H1 (cell line): ENCODE measurements around the gene TMEM203. TPM values are rescaled to one million over a fixed set of nuclear protein-coding genes. Genes with fewer than 3 reads are reported as not detected.

ENCODE experiments used
- CBX5 ChIP-seq: fragments of 300-800, 300-1000 bp; sonication (generic); IDR thresholded peaks from 2 replicates; pipeline ENCODE4 v1.7.1; 2016; ENCODE audit warnings: antibody characterized with exemption, low read length, low read depth
- GTF2F1 ChIP-seq: IDR thresholded peaks from 2 replicates; pipeline ENCODE4 v1.6.1; 2012; ENCODE audit warnings: low read depth, low read length, improper control_type of control experiment, borderline replicate concordance
- polyA plus RNA-seq, 7 experiments: library from polyadenylated mRNA; depleted of rRNA in 3 of 7; stranded (reverse) in 5 of 7; unstranded in 2 of 7; fragments of >200 nt in 5 of 7; fragments of 200-250 nt in 2 of 7; gene quantifications; 1 replicate in 5 of 7; 2 replicates in 1 of 7; 4 replicates in 1 of 7; pipeline versions ENCODE4 v1.2.1 to v1.2.3, GENCODE V29; 2011 to 2013; ENCODE audit warnings: missing spikeins in 2 of 7, mixed read lengths in 2 of 7
- total RNA-seq: library from RNA; stranded (reverse); fragmentation: NEBNext Ultra II Directional; extraction: Animal tissue kit (Norgen Biotek cat#: 25700); gene quantifications from 2 replicates; pipeline ENCODE4 v1.2.1, GENCODE V29; 2021
- TF ChIP-seq, protein P1 (sequence below): fragments of 300-600 bp; sonication (generic); IDR thresholded peaks from 2 replicates; pipeline ENCODE4 v1.7.1; 2012; ENCODE audit warnings: low read length, moderate library complexity, mild to moderate bottlenecking, inconsistent platforms; ENCODE audit not compliant: insufficient replicate concordance

The TMEM203 gene
- total and polyA plus RNA-seq, 2 of the 8 experiments (the other 6 are each of a cell fraction or from before 2014, with no cell fraction given), result 44.1 to 57.1 TPM

DNA sequence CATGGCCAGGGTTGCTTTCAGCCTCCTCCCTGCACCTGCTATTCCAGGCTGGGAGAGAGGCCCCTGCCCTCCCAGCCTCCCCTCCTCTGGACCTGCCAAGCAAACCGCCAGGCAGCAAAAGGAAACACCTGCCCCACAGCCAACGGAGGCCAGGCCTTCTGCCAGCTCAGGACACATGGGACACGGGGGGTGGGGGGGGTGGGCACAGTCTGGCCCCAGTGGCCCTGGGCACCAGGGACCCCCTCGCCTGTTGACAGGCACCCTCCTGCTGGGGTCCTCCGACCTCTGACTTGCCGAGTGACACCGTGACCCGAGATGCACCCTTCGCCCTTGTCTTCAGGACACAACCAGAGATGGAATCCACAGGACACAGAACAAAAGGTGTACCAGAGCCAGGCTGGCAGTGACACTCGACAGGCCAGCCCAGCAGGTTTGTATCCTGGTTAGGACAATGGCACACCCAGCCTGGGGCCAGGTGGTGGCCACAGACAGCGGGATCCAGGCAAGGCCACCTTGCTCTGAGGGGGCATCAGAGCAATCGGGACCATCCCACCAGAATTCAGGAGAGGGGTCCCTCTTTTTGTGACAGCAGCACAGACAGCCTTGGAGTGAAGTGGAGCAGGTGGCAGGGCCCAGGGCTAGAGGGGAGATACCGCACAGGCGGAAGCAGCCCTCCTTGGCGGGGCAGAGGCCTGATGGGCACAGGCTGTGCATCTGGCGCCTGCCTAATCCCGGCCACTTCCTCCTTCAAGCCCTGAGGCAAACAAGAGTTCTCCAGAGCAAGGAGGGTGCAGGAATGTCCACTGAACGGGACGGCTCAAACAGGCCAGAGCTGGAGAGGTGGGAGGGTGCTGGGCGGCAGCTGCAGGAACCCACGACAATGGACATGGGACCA is 32.3 kb downstream of the TMEM203 start (continued):
- TF ChIP-seq GTF2F1 (no peak), CBX5 (no peak)
- TF ChIP-seq, protein P1, sequence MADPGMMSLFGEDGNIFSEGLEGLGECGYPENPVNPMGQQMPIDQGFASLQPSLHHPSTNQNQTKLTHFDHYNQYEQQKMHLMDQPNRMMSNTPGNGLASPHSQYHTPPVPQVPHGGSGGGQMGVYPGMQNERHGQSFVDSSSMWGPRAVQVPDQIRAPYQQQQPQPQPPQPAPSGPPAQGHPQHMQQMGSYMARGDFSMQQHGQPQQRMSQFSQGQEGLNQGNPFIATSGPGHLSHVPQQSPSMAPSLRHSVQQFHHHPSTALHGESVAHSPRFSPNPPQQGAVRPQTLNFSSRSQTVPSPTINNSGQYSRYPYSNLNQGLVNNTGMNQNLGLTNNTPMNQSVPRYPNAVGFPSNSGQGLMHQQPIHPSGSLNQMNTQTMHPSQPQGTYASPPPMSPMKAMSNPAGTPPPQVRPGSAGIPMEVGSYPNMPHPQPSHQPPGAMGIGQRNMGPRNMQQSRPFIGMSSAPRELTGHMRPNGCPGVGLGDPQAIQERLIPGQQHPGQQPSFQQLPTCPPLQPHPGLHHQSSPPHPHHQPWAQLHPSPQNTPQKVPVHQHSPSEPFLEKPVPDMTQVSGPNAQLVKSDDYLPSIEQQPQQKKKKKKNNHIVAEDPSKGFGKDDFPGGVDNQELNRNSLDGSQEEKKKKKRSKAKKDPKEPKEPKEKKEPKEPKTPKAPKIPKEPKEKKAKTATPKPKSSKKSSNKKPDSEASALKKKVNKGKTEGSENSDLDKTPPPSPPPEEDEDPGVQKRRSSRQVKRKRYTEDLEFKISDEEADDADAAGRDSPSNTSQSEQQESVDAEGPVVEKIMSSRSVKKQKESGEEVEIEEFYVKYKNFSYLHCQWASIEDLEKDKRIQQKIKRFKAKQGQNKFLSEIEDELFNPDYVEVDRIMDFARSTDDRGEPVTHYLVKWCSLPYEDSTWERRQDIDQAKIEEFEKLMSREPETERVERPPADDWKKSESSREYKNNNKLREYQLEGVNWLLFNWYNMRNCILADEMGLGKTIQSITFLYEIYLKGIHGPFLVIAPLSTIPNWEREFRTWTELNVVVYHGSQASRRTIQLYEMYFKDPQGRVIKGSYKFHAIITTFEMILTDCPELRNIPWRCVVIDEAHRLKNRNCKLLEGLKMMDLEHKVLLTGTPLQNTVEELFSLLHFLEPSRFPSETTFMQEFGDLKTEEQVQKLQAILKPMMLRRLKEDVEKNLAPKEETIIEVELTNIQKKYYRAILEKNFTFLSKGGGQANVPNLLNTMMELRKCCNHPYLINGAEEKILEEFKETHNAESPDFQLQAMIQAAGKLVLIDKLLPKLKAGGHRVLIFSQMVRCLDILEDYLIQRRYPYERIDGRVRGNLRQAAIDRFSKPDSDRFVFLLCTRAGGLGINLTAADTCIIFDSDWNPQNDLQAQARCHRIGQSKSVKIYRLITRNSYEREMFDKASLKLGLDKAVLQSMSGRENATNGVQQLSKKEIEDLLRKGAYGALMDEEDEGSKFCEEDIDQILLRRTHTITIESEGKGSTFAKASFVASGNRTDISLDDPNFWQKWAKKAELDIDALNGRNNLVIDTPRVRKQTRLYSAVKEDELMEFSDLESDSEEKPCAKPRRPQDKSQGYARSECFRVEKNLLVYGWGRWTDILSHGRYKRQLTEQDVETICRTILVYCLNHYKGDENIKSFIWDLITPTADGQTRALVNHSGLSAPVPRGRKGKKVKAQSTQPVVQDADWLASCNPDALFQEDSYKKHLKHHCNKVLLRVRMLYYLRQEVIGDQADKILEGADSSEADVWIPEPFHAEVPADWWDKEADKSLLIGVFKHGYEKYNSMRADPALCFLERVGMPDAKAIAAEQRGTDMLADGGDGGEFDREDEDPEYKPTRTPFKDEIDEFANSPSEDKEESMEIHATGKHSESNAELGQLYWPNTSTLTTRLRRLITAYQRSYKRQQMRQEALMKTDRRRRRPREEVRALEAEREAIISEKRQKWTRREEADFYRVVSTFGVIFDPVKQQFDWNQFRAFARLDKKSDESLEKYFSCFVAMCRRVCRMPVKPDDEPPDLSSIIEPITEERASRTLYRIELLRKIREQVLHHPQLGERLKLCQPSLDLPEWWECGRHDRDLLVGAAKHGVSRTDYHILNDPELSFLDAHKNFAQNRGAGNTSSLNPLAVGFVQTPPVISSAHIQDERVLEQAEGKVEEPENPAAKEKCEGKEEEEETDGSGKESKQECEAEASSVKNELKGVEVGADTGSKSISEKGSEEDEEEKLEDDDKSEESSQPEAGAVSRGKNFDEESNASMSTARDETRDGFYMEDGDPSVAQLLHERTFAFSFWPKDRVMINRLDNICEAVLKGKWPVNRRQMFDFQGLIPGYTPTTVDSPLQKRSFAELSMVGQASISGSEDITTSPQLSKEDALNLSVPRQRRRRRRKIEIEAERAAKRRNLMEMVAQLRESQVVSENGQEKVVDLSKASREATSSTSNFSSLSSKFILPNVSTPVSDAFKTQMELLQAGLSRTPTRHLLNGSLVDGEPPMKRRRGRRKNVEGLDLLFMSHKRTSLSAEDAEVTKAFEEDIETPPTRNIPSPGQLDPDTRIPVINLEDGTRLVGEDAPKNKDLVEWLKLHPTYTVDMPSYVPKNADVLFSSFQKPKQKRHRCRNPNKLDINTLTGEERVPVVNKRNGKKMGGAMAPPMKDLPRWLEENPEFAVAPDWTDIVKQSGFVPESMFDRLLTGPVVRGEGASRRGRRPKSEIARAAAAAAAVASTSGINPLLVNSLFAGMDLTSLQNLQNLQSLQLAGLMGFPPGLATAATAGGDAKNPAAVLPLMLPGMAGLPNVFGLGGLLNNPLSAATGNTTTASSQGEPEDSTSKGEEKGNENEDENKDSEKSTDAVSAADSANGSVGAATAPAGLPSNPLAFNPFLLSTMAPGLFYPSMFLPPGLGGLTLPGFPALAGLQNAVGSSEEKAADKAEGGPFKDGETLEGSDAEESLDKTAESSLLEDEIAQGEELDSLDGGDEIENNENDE, result no peak
